ENCODE measurements around the gene DOCK4.

DOCK4 gene

DNA sequence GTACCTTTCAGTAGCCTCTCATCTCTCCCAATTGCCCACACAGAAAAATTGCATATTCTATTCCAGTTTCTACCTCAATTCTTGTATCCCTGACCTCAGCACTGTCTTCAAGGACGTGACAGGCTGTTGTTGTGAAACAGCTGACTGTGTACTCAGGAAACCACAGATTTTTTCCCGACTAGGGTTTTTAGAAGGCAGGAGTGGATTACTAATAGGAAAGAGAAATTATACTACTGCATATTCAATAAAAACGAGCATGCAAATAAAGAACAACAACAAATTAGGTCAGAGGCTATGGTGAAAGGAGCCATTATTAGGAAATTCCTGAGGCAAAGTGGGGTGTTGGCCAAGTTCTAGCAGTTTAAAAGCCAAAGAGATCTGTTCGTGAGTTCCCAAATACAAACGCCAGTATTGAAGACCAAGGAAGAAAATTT is 93.4 kb downstream of the DOCK4 start:
- no peak overlapping the region for H3K27ac ChIP-seq
- TF ChIP-seq, protein P1, sequence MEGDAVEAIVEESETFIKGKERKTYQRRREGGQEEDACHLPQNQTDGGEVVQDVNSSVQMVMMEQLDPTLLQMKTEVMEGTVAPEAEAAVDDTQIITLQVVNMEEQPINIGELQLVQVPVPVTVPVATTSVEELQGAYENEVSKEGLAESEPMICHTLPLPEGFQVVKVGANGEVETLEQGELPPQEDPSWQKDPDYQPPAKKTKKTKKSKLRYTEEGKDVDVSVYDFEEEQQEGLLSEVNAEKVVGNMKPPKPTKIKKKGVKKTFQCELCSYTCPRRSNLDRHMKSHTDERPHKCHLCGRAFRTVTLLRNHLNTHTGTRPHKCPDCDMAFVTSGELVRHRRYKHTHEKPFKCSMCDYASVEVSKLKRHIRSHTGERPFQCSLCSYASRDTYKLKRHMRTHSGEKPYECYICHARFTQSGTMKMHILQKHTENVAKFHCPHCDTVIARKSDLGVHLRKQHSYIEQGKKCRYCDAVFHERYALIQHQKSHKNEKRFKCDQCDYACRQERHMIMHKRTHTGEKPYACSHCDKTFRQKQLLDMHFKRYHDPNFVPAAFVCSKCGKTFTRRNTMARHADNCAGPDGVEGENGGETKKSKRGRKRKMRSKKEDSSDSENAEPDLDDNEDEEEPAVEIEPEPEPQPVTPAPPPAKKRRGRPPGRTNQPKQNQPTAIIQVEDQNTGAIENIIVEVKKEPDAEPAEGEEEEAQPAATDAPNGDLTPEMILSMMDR (IDR thresholded peaks at IDR 0.05): no peak
- TF ChIP-seq ZFX (IDR thresholded peaks at IDR 0.05; ENCODE audit: borderline replicate concordance): no peak

DNA sequence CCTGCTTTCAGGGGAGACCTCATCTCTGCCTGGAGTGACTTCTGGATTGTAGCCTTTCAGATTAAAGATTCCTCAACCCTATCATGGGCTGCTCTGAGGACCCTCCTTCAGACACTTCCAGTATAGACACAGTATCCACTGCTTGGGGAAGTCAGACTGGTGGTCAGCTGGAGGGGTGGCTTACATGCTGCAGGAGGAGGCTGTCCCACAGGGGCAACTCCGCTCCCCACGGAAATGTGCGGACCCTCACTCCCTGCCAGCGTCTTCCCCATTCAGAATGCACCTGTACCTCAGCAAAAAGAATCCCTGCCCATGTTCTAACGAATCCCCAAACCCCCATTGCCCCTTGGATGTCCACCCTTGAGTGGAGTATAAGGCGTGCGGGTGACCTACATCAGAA is 95.5 kb downstream of the DOCK4 start:
- no peak overlapping the region for H3K27ac ChIP-seq
- no peak for TF ChIP-seq ZFX (IDR thresholded peaks at IDR 0.05; ENCODE audit: borderline replicate concordance)
- TF ChIP-seq, protein P1 (IDR thresholded peaks at IDR 0.05): no peak

DNA sequence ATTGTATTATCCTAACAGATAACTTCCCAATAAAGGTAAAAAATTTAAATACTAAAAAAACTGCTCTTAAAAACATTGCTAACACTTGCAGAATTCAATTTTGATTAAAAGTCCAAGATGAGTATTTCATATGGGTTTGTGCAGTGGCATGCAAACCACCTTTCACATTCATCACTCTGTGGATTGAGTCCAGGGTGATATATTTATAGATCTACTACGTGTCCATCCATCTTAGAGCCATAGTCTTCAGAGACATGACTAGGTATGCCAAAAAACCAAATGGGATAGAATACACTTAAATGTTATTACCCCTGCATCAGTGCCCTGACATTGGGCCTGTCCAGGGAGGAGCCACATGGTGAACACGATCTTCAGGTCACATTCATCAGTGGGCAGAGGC is 96.0 kb downstream of the DOCK4 start:
- no peak for TF ChIP-seq ZFX (IDR thresholded peaks at IDR 0.05; ENCODE audit: borderline replicate concordance)
- TF ChIP-seq, protein P1 (IDR thresholded peaks at IDR 0.05): no peak
- no peak overlapping the region for H3K27ac ChIP-seq

DNA sequence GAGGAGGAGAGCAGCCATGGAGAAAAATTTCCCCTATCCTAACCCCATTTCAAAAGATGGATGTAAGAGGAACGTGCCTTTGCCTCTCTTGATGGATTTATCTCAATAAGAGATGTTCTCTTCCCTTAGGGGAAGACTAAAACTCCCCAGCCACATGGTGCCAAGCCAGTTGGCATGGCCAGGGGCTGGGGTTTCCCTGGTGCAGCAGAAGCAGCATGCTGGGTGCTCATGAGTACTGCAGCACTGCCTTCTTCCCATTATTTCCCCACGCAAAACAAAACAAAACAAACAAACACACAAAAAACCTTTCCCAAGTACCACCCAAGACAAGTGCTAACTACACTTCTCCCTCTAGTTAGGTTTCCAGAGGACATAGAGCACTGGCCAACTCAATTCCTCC is 97.2 kb downstream of the DOCK4 start:
- TF ChIP-seq, protein P1 (IDR thresholded peaks at IDR 0.05): no peak
- TF ChIP-seq ZFX (IDR thresholded peaks at IDR 0.05; ENCODE audit: borderline replicate concordance): no peak
- no peak overlapping the region for H3K27ac ChIP-seq

DNA sequence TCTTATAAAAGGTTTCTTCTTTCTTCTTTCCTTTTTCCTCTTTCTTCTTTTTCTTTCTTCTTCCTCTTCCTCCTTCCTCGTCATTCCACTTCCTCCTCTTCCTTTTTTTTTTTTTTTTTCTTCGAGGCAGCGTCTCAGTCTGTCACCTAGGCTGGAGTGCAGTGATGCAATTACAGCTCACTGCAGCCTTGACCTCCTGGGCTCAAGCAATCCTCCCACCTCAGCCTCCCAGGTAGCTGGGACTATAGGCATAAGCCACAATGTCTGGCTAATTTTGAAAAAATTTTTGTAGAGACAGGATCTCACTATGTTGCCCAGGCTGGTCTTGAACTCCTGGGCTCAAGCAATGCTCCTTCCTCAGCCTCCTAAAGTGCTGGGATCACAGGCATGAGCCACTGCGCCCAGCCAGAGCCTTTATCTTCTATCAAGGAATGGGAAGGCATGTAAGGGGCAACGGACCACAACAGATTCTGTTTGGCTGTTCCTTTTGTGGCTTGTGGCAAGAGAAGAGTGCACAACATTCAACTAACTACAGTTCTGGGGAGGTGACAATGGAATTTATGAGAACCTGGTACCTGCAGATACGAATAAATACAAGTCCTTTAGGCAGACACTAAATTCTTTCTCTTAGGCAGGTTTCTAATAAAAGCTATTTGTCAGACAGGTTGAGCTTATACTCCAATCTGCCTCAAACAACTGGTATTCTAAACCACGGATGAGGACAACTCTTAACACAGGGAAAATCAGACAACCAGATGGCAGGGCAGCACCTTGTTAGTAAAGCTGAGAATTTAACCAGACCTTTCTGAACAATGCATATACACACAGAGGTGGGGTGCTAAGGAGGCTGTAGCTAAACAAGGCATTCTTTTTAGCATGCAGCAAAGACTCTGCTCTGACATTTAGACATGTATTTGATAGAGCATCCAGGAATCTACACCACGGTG is 100.3 kb downstream of the DOCK4 start:
- no peak overlapping the region for H3K27ac ChIP-seq
- TF ChIP-seq, protein P1 (IDR thresholded peaks at IDR 0.05): no peak
- no peak for TF ChIP-seq ZFX (IDR thresholded peaks at IDR 0.05; ENCODE audit: borderline replicate concordance)

DNA sequence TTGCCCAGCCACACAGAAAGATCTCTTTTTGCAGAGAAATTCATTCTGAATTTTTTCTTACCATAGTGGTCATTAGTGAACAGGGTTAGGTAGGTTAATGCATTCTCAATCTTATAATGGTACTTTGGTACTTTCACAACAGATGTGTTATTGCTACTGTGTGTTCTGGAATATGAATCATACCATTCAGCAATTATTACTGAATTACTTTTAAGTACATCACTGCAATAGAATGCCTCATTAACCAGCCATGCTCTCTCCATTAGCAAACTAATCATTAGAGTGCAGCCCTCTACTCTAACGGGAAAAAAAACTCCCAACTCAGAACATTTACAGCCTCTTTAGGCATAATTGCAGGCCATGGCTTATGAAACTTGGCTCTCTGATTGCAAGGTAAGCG is 102.1 kb downstream of the DOCK4 start:
- H3K27ac ChIP-seq: no peak overlapping the region
- TF ChIP-seq ZFX (IDR thresholded peaks at IDR 0.05; ENCODE audit: borderline replicate concordance): no peak
- TF ChIP-seq, protein P1 (IDR thresholded peaks at IDR 0.05): no peak

DNA sequence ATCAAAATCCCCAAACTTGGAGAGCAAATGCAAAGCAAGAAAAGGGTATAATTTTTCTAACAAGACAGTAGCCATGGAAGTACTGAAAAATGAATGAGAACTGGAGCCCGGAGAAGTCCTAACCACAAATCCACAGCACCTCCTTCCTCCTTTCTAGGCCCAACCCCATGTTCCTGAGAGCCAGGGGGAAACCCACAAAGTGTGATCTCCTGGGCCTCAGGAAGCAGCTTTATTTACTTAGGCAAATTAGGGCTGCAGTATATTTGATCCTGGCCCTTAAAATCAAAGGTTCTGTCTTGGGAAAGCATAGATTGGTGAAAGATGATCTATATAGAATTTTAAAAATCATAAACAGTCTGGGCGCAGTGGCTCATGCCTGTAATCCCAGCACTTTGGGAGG is 103.0 kb downstream of the DOCK4 start:
- no peak for TF ChIP-seq ZFX (IDR thresholded peaks at IDR 0.05; ENCODE audit: borderline replicate concordance)
- TF ChIP-seq, protein P1 (IDR thresholded peaks at IDR 0.05): no peak
- no peak overlapping the region for H3K27ac ChIP-seq

All from 22Rv1 (cell line).